ENCODE measurements around the gene GSC2.

GSC2 gene, protein sequence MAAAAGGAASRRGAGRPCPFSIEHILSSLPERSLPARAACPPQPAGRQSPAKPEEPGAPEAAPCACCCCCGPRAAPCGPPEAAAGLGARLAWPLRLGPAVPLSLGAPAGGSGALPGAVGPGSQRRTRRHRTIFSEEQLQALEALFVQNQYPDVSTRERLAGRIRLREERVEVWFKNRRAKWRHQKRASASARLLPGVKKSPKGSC

DNA sequence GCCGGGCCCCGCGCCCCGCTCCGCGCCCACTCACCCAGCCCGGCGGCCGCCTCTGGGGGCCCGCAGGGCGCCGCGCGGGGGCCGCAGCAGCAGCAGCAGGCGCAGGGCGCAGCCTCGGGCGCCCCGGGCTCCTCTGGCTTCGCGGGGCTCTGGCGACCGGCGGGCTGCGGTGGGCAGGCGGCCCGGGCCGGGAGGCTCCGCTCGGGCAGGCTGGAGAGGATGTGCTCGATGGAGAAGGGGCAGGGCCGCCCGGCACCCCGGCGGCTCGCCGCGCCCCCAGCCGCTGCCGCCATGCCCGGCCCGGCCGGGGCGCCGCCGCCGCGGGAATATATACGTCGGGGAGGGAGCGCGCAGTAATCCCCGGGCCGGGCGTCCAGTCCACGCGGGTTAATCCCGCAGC is at the start of gene GSC2:
GSC2 (minus strand) TSS at position 302 of the 400 bp plus-strand sequence; CDS start at position 293, 9 bp downstream.
- H3K4me3 ChIP-seq (ENCODE audit: low read depth, low read length) = no peak within 1 kb of the TSS
- TF ChIP-seq, protein P1, sequence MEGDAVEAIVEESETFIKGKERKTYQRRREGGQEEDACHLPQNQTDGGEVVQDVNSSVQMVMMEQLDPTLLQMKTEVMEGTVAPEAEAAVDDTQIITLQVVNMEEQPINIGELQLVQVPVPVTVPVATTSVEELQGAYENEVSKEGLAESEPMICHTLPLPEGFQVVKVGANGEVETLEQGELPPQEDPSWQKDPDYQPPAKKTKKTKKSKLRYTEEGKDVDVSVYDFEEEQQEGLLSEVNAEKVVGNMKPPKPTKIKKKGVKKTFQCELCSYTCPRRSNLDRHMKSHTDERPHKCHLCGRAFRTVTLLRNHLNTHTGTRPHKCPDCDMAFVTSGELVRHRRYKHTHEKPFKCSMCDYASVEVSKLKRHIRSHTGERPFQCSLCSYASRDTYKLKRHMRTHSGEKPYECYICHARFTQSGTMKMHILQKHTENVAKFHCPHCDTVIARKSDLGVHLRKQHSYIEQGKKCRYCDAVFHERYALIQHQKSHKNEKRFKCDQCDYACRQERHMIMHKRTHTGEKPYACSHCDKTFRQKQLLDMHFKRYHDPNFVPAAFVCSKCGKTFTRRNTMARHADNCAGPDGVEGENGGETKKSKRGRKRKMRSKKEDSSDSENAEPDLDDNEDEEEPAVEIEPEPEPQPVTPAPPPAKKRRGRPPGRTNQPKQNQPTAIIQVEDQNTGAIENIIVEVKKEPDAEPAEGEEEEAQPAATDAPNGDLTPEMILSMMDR (IDR thresholded peaks at IDR 0.05; ENCODE audit: control insufficient read depth, extremely low read depth, insufficient read depth) = no peak

DNA sequence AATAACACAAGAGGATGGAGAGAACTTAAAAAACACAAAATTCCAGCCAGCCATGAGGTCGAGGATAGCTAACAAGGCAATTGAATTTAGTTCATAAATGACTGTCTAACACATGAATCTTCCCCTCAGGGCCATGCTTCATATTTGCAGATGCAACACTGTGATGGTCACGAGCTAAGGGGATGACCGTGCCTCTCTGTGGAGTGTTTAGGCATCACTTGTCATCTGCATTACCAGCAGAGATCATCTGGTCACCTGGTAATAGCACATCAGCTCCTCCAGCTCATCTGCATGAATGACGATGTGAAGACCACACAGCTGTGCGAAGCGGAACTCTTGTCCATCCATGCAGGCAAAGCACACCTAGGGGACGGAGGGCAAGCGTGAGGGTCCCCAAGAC is 49.4 kb upstream of the GSC2 start:
- H3K4me3 ChIP-seq (ENCODE audit: low read depth, low read length) = no peak overlapping the region
- TF ChIP-seq, protein P1 (IDR thresholded peaks at IDR 0.05; ENCODE audit: control insufficient read depth, extremely low read depth, insufficient read depth) = no peak
- no peak for DNase-seq (ENCODE audit: low read depth)

More for the DNA sequence above, at the start of gene GSC2:
- DNase-seq (ENCODE audit: low read depth) = no peak

DNA sequence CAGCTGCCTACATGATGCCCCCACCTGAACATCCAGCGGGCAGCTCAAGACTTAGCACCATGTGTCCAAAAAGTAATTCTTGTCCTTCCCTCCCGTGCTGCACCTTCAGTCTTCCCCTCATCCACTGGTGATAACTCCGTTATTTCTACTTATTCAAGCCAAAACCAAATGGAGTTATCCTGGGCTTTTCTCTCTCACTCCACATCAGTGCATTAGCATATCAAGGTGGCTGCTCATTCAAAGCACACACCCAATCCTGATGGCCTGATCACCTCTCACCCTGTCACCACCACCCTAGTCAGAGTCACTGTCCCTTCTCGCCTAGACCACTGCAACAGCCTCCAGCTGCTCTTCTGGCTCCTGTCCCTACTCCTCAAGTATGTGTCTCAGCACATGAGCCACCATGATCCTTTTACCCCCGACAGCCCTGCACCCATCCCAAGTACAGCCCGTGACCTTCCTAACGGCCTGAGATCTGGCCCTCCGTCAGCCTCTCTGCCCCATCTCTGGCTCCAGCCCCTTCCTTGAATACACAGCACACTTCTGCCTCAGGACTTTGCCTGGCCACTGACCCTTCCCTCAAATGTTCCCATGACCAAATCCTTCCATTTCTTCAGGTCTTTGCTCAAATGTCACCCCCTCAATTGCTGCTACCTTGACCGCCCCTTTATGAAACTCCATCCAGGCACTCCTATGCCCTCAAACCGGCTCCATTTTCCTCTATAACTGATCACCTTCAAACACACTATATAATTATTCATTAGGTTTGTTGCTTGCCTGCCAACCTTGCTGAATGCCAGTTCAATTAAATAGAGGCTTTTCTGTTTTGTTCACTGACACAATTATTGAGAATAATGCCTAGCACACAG is 48.1 kb upstream of the GSC2 start:
- no peak for DNase-seq (ENCODE audit: low read depth)
- no peak overlapping the region for H3K4me3 ChIP-seq (ENCODE audit: low read depth, low read length)
- TF ChIP-seq, protein P1 (IDR thresholded peaks at IDR 0.05; ENCODE audit: control insufficient read depth, extremely low read depth, insufficient read depth) = no peak

DNA sequence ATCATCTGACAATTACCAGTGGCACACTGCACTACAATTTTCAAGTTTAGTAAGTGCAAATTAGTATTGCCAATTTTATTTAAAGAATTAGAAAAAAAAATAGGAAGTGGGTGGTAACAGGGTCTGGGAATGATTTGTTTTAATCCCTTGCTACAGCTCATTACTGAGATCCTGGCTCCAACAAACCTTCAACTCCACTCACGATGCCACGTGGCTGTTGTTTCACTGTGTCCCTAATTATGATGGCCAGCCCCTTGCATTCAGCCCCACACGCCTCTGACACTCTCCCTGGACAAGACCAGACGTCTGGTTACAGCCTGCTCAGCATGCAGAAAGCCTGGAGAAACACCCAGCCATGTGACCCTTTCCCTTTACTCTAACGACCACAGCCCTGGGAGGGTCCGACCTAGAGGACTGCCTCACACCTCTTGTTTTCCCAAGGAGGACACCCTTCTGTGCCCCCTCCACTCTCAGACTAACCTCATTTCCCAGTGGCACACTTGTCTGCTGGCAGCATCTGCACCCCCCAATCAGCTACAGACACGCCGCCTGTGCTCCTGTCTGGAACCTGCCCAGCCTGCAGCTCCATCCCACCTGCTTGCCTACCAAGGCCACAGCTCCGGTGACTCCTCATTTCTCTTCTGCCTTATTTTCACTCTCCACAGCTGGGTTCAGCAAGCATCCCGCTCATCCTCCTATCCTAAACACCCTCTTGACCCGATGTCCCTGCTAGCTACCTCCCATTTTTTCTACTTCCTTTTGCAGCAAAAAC is 46.9 kb upstream of the GSC2 start:
- no peak overlapping the region for H3K4me3 ChIP-seq (ENCODE audit: low read depth, low read length)
- DNase-seq (ENCODE audit: low read depth) = no peak
- TF ChIP-seq, protein P1 (IDR thresholded peaks at IDR 0.05; ENCODE audit: control insufficient read depth, extremely low read depth, insufficient read depth) = no peak

DNA sequence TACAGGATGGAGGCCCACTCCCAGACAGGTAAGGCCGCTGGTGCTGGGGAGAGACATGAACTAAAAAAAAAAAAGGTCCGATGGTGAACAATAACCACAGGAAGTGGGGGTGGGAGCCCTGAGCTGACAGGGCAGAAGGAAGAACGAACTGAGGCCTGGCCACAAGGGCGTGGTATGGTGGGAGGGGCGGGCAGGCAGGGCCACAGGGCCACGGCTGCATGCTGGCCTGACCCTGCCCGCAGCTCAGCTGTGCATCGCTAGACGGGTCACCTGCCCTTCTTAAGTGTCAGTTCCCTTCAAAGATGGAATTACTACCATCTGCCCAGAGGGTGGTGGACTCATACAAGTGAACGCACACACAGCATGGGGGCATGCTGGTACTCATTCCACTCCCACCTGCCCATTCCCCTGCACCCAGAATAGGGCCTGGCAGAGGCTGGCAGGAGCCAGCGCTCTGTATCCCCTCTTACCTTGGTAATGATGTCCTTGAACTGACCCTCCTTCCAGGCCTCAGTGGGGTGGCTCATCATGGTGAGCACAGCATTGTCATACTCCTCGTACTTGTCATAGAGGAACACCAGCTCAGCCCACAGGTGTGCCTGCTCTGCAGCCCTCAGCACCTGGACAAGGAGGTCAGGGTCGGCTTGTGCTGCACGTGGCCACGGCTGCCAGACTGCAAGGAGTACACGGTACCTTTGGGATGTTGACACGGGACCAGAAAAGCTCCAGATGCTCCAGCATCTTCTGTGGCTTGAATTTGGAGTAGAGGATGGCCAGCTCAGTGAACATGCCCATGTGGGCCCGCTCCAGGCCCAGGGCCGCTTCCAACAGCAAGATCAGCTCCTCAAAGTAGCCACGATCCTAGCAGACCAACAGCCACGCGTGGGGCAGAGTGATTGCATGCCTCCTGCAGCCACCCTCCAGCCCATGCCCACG is 46.0 kb upstream of the GSC2 start:
- TF ChIP-seq, protein P1 (IDR thresholded peaks at IDR 0.05; ENCODE audit: control insufficient read depth, extremely low read depth, insufficient read depth) = no peak
- no peak overlapping the region for H3K4me3 ChIP-seq (ENCODE audit: low read depth, low read length)
- DNase-seq (ENCODE audit: low read depth) = no peak

Data from LNCaP clone FGC (cell line).